A673 (cell line): ENCODE data around the gene MOK. TPM values are rescaled to one million over a fixed set of nuclear protein-coding genes. Genes with fewer than 3 reads are reported as not detected.

Experiments
- BruUV-seq: library from RNA; stranded (reverse); fragments of 400-500 nt; replicated peaks from 2 replicates; lab custom pipeline; 2021; lab: Mats Ljungman, UMichigan
- CTCF ChIA-PET: fragments of 300-600 bp; sonication (Branson Sonifier 250); formaldehyde crosslinking; loops from one replicate; lab custom pipeline; 2022; ENCODE audit warnings: antibody characterized with exemption; lab: Charles Lee
- POLR2A ChIA-PET: fragments of 300-600 bp; sonication (Branson Sonifier 250); formaldehyde crosslinking; loops from one replicate; lab custom pipeline; 2022; ENCODE audit warnings: antibody characterized with exemption; ENCODE audit not compliant: low non-redundant PET; lab: Charles Lee
- DNase-seq: peaks from one replicate; pipeline ENCODE4 v3.0.0-alpha.2; 2015; ENCODE audit warnings: low spot score
- H3K27ac ChIP-seq: fragments of 200-600 bp; sonication (generic); 2 replicates; pipeline ENCODE4 v1.5.1; 2016; ENCODE audit warnings: mixed run types, low read depth, mild to moderate bottlenecking, mixed read lengths, antibody characterized with exemption, low read length; ENCODE audit not compliant: poor library complexity, severe bottlenecking
- H3K27me3 ChIP-seq: fragments of 200-600 bp; sonication (generic); replicated peaks from 2 replicates; pipeline ENCODE4 v1.6.1; 2017; ENCODE audit warnings: mixed run types, low read depth, mild to moderate bottlenecking, mixed read lengths, antibody characterized with exemption, low read length; ENCODE audit not compliant: insufficient read depth, poor library complexity
- H3K36me3 ChIP-seq: fragments of 200-600 bp; sonication (generic); 2 replicates; pipeline ENCODE4 v1.6.1; 2016; ENCODE audit warnings: mixed run types, mild to moderate bottlenecking, mixed read lengths, antibody characterized with exemption, low read length; ENCODE audit not compliant: insufficient read depth, poor library complexity, severe bottlenecking
- H3K4me1 ChIP-seq: fragments of 200-600 bp; sonication (generic); 2 replicates; pipeline ENCODE4 v1.6.1; 2017; ENCODE audit warnings: mixed run types, mild to moderate bottlenecking, mixed read lengths, antibody characterized with exemption, low read length; ENCODE audit not compliant: insufficient read depth, poor library complexity, severe bottlenecking
- H3K4me3 ChIP-seq: fragments of 200-600 bp; sonication (generic); 2 replicates; pipeline ENCODE4 v1.5.1; 2016; ENCODE audit warnings: low read depth, mixed run types, mild to moderate bottlenecking, mixed read lengths, low read length; ENCODE audit not compliant: poor library complexity, severe bottlenecking
- H3K9me3 ChIP-seq: fragments of 200-600 bp; sonication (generic); 2 replicates; pipeline ENCODE4 v1.6.1; 2016; ENCODE audit warnings: mixed run types, low read depth, mild to moderate bottlenecking, mixed read lengths, antibody characterized with exemption, low read length; ENCODE audit not compliant: poor library complexity, severe bottlenecking
- EZH2 ChIP-seq: fragments of 200-600 bp; sonication (generic); IDR thresholded peaks from 2 replicates; pipeline ENCODE4 v1.6.1; 2017; ENCODE audit warnings: borderline replicate concordance, low read depth, mild to moderate bottlenecking, mixed read lengths, antibody characterized with exemption, low read length; ENCODE audit not compliant: poor library complexity, severe bottlenecking
- intact Hi-C: fragments of 100-400 bp; cut with micrococcal nuclease; formaldehyde crosslinking; loops from one replicate; pipeline ENCODE4 v1.10.0; 2022; ENCODE audit not compliant: unreplicated experiment
- total RNA-seq: library from RNA; stranded (reverse); gene quantifications from 2 replicates; pipeline ENCODE4 v1.2.3, GENCODE V29; 2021
- TF ChIP-seq, protein P1 (sequence below): fragments of 300-800, 200-600 bp; sonication (generic); conservative IDR thresholded peaks from 2 replicates; pipeline ENCODE4 v1.5.1; 2017; ENCODE audit warnings: low read depth, mild to moderate bottlenecking, antibody characterized with exemption, low read length, moderate library complexity, mixed read lengths

MOK gene
- total RNA-seq, 1 experiment from 2014 or later: 27.4 TPM

DNA sequence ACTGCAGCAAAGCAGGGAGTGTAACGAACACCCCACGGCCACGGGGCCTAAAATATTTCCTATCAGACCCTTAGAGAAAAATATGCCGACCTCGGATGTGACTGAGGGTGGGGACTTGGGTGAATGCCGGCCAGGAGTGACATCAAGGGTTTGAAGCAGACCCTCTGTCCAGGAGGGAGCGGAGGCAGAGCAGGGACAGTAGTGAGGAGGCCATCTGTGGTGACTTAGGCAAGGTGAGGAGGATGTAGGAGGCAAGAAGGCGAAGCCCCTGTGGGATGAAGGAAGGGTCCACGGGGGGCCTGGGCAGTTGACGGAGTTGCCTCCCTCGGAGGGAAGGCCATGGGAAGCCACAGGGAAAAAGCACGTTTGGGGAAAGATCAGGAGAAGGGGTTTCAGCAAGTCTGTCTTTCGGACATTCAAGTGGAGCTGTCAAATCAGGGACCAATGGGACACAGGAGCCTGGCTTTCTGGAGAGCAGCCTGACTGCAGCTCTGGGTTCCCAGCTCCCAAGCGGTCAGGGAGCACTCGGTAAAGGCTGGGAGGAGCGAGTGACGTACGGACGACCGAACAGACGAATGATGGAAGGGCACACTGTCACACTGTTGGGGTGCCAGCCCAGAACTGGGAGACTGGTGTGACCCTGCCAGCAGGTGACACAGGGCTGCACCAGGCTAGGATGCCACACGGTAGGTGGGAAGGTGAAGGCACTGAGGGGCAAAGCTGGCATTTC, 74.3 kb downstream of the MOK start:
- no peak for DNase-seq
- ChIA-PET POLR2A (no interaction called here), CTCF (interaction anchor here (2.1 kb wide), 1 partner anchor 83 kb away, joined by 4 read pairs; no protein-coding TSS in a partner anchor)
- no peak overlapping the region for H3K27ac ChIP-seq
- intact Hi-C loops: no loop called here
- H3K9me3 ChIP-seq: no peaks in the 10 kb centered on the region
- no peaks in the 10 kb centered on the region for H3K36me3 ChIP-seq
- BruUV-seq: no TSS peak
- H3K4me1 ChIP-seq: peaks cover 14% of the 10 kb centered on the region
- H3K27me3 ChIP-seq: no peaks in the 10 kb centered on the region
- H3K4me3 ChIP-seq: no peak overlapping the region
- TF ChIP-seq, protein P1, sequence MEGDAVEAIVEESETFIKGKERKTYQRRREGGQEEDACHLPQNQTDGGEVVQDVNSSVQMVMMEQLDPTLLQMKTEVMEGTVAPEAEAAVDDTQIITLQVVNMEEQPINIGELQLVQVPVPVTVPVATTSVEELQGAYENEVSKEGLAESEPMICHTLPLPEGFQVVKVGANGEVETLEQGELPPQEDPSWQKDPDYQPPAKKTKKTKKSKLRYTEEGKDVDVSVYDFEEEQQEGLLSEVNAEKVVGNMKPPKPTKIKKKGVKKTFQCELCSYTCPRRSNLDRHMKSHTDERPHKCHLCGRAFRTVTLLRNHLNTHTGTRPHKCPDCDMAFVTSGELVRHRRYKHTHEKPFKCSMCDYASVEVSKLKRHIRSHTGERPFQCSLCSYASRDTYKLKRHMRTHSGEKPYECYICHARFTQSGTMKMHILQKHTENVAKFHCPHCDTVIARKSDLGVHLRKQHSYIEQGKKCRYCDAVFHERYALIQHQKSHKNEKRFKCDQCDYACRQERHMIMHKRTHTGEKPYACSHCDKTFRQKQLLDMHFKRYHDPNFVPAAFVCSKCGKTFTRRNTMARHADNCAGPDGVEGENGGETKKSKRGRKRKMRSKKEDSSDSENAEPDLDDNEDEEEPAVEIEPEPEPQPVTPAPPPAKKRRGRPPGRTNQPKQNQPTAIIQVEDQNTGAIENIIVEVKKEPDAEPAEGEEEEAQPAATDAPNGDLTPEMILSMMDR: no peak
- no peak for TF ChIP-seq EZH2

DNA sequence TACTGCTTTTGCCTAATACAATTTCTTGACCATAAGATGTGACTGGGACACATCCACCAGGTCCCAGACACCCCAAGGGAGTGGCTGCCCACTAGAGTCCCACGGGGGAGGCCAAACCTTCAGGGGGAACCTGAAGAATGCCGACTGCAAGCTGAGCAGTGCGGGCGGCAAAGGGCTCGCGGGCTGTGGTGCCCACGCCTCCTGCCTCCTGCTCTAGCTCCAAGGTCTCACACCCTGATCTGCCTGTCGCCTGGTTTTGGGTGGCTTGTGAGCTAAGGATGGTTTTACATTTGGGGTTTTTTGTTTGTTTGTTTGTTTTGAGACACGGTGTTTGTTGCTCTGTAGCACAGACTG, 75.2 kb downstream of the MOK start:
- Histone ChIP-seq H3K27me3 (no peaks in the 10 kb centered on the region), H3K9me3 (no peaks in the 10 kb centered on the region), H3K36me3 (no peaks in the 10 kb centered on the region), H3K4me1 (peaks cover 14% of the 10 kb centered on the region), H3K27ac (no peak overlapping the region), H3K4me3 (no peak overlapping the region)
- POLR2A ChIA-PET: no interaction called here
- no TSS peak for BruUV-seq
- DNase-seq: no peak
- TF ChIP-seq, protein P1: no peak
- TF ChIP-seq EZH2: no peak
- intact Hi-C loops: no loop called here
- CTCF ChIA-PET: no interaction called here

DNA sequence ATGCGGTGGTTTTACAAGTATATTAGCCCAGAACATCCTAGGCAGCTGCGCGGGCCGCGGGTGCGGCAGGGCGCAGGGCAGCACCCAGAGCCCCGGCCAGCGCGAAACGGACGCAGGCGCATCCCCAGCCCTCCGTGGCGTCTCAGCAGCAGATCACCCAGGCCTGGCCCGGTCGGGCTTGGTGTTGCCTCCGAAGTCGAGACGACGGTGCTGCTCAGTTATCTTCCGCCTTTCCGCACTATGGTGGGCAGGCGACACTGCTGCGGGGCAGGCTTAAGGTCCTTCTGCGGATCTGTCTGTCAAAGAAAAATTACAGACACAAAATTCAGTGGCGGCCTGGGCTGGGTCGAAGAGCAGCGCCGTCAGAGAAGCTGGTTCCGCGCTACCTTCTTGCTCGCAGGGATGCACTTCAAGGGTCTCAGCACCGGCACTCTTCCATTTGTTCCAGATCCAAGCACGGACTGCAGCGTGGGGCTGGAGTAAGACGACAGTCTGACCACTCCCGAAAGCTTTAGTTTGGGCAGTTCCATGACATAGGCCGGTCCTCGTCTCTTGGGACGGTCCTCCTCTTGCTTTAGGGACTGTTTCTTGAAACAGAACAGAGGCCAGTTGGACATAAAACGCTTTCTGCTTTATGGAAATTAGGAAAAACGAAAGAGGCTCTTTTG, 75.8 kb downstream of the MOK start:
- no peaks in the 10 kb centered on the region for H3K27me3 ChIP-seq
- peaks cover 13% of the 10 kb centered on the region for H3K4me1 ChIP-seq
- no peak for TF ChIP-seq EZH2
- TF ChIP-seq, protein P1: no peak
- ChIA-PET POLR2A (no interaction called here), CTCF (no interaction called here)
- no peak overlapping the region for H3K4me3 ChIP-seq
- no peak overlapping the region for H3K27ac ChIP-seq
- BruUV-seq: no TSS peak
- H3K36me3 ChIP-seq: no peaks in the 10 kb centered on the region
- H3K9me3 ChIP-seq: no peaks in the 10 kb centered on the region
- intact Hi-C loops: no loop called here
- no peak for DNase-seq
